MM.1S (cell line): Measurements from ENCODE around the gene SLC5A3.

Experiments
- DNase-seq: peaks from one replicate; pipeline ENCODE4 v3.0.0-alpha.2; 2015
- H2AFZ ChIP-seq: fragments of 300-600 bp; sonication (generic); 2 replicates; pipeline ENCODE4 v1.6.0; 2016; ENCODE audit warnings: antibody characterized with exemption, low read length
- H3F3A ChIP-seq: fragments of 300-600 bp; sonication (generic); 2 replicates; pipeline ENCODE4 v1.6.1; 2016; ENCODE audit warnings: mild to moderate bottlenecking, antibody characterized with exemption, low read length, moderate library complexity, mixed read lengths; ENCODE audit not compliant: insufficient read depth
- H3K27ac ChIP-seq: fragments of 300-600 bp; sonication (generic); 2 replicates; pipeline ENCODE4 v1.5.1; 2016; ENCODE audit warnings: mild to moderate bottlenecking, low read length
- H3K27me3 ChIP-seq: fragments of 300-600 bp; sonication (generic); replicated peaks from 2 replicates; pipeline ENCODE4 v1.6.0; 2016; ENCODE audit warnings: low read length; ENCODE audit not compliant: insufficient read depth
- H3K36me3 ChIP-seq: fragments of 300-600 bp; sonication (generic); replicated peaks from 2 replicates; pipeline ENCODE4 v1.6.1; 2016; ENCODE audit warnings: mild to moderate bottlenecking, low read length, mixed read lengths; ENCODE audit not compliant: insufficient read depth
- H3K4me1 ChIP-seq: fragments of 300-600 bp; sonication (generic); 2 replicates; pipeline ENCODE4 v1.6.1; 2016; ENCODE audit warnings: low read length, mixed read lengths
- H3K4me2 ChIP-seq: fragments of 300-600 bp; sonication (generic); 2 replicates; pipeline ENCODE4 v1.6.0; 2016; ENCODE audit warnings: low read depth, low read length
- H3K4me3 ChIP-seq: fragments of 300-600 bp; sonication (generic); 2 replicates; pipeline ENCODE4 v1.5.1; 2016; ENCODE audit warnings: low read length, mixed read lengths
- H3K79me2 ChIP-seq: fragments of 300-600 bp; sonication (generic); 2 replicates; pipeline ENCODE4 v1.6.1; 2016; ENCODE audit warnings: mixed run types, low read length, mixed read lengths
- H3K9ac ChIP-seq: fragments of 300-600 bp; sonication (generic); 2 replicates; pipeline ENCODE4 v1.6.1; 2016; ENCODE audit warnings: low read length, mixed read lengths
- H3K9me2 ChIP-seq: fragments of 300-600 bp; sonication (generic); replicated peaks from 2 replicates; pipeline ENCODE4 v1.6.1; 2016; ENCODE audit warnings: mild to moderate bottlenecking, low read length, mixed read lengths; ENCODE audit not compliant: insufficient read depth
- H3K9me3 ChIP-seq: fragments of 300-600 bp; sonication (generic); replicated peaks from 2 replicates; pipeline ENCODE4 v1.6.1; 2016; ENCODE audit warnings: mild to moderate bottlenecking, low read length, mixed read lengths; ENCODE audit not compliant: insufficient read depth
- H4K20me1 ChIP-seq: fragments of 300-600 bp; sonication (generic); 2 replicates; pipeline ENCODE4 v1.6.1; 2016; ENCODE audit warnings: mild to moderate bottlenecking, low read length, moderate library complexity, mixed read lengths; ENCODE audit not compliant: insufficient read depth
- EZH2 ChIP-seq: fragments of 300-600 bp; sonication (generic); optimal IDR thresholded peaks from 2 replicates; pipeline ENCODE3; 2017; ENCODE audit warnings: low read depth, mild to moderate bottlenecking, antibody characterized with exemption, low read length, mixed read lengths
- EZH2phosphoT487 ChIP-seq: fragments of 300-600 bp; sonication (generic); IDR thresholded peaks from 2 replicates; pipeline ENCODE4 v1.6.1; 2018; ENCODE audit warnings: antibody characterized with exemption, low read length
- TF ChIP-seq, protein P1 (sequence below): fragments of 300-600 bp; sonication (generic); IDR thresholded peaks from 2 replicates; pipeline ENCODE4 v1.5.1; 2016; ENCODE audit warnings: antibody characterized with exemption, low read length, mixed read lengths

The SLC5A3 gene

DNA sequence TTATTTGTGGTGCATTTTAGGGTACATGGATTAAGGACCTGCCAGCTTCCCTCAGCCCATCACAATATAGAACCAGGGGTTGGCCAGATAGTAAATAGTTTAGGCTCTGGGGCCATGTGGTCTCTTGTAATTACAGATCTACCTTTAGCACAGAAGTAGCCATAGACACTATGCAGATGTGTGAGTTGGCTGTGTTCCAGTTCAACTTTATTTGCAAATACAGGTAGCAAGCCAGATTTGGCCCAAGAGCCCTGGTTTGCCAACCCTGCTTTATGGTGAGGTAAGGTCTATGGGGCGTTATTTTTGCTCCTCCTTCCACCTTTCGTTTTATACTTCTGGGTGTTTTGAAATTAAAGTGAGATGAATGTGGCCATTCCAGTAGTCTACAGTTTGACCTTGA lies 48.7 kb downstream of the SLC5A3 start:
- no peaks in the 10 kb centered on the region for H4K20me1 ChIP-seq
- H3K4me3 ChIP-seq, result no peak overlapping the region
- no peaks in the 10 kb centered on the region for H3K27me3 ChIP-seq

More for the DNA sequence above, 48.7 kb downstream of the SLC5A3 start:
- TF ChIP-seq EZH2phosphoT487, result no peak
- TF ChIP-seq, protein P1, sequence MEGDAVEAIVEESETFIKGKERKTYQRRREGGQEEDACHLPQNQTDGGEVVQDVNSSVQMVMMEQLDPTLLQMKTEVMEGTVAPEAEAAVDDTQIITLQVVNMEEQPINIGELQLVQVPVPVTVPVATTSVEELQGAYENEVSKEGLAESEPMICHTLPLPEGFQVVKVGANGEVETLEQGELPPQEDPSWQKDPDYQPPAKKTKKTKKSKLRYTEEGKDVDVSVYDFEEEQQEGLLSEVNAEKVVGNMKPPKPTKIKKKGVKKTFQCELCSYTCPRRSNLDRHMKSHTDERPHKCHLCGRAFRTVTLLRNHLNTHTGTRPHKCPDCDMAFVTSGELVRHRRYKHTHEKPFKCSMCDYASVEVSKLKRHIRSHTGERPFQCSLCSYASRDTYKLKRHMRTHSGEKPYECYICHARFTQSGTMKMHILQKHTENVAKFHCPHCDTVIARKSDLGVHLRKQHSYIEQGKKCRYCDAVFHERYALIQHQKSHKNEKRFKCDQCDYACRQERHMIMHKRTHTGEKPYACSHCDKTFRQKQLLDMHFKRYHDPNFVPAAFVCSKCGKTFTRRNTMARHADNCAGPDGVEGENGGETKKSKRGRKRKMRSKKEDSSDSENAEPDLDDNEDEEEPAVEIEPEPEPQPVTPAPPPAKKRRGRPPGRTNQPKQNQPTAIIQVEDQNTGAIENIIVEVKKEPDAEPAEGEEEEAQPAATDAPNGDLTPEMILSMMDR, result no peak
- no peak for TF ChIP-seq EZH2
- Histone ChIP-seq H3K9me3 (no peaks in the 10 kb centered on the region), H3K79me2 (peaks cover 2% of the 10 kb centered on the region; the same call in 1 of the 2 replicates), H3K9ac (no peak overlapping the region), H3K4me2 (no peak overlapping the region), H3K9me2 (no peaks in the 10 kb centered on the region), H2AFZ (no peak overlapping the region), H3K4me1 (no peaks in the 10 kb centered on the region), H3K36me3 (no peaks in the 10 kb centered on the region), H3K27ac (no peak overlapping the region), H3F3A (no peaks in the 10 kb centered on the region)
- no peak for DNase-seq
